ENCODE measurements around the gene MFAP3L. TPM values are rescaled to one million over a fixed set of nuclear protein-coding genes. Genes with fewer than 3 reads are reported as not detected.

The MFAP3L gene
- polyA plus RNA-seq, 3 donors: 19.4 to 25.9 (median 22.9) TPM

DNA sequence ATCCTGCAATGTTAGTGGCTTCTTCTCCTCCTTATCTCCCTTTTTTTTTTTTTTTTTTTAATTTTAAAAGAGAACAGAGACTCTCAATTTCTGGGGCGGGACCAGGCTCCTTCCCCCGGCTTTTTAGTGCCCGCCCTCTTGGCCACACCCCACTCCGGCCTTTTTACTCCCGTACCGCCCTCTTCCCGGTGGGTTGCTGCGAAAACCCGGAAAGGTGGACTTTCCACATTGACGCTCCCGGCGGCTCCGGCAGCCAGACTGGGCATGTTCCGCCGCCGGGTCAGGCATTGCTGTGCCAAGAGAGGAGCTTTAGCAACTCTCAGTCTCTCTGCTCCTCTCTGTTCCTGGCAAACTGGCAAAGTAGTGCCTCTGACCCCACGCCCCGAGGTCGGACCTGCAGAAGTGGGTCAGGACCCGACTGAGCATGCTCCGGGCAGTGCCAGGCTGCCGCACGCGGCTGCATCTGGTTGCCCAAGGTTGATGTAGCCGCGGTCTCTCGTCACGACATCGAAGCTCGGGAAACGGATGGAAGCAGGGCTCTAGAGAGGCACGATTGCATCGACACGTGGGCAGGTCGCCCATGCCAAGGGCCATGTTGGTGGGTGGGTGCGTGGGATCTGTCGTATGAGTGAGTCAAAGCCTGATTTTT lies 1.1 kb upstream of the MFAP3L start:
- peak; percentile 96 for DNase-seq

DNA sequence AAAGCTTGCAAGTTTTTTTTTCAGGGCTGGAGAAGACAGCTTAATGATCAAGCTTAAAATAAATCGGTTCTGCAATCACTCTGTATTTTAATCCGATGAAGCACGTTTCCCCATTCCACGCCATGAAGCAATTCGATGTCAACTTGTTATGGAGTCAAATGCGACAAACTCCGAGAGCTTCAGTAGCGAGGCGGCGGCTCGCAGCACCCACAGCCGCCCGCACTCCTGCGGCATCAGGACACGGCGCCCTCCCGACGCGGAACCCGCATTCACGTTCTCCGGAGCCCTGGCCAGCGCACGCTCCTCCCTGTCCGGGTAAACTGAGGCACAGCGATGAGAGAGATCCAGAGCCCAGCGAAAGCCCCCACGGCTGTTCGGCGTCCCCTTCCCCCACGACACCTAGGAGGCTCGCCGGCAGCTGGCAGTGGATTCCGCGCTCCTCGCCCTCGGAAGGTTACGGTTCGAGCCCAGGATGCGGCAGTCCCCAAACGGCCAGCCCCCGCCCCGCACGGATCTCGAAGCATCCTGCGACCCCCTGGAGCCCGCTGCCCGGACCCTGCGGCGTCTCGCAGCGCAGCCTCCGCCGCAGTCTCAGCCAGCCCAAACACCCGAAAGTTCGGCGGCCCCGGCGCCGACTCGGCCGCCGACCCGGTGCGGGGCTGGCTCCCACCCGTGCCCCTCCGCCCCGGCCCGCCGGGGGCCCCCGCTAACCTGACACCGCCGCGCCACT lies 507 bp downstream of the MFAP3L start:
- DNase-seq: no peak

DNA sequence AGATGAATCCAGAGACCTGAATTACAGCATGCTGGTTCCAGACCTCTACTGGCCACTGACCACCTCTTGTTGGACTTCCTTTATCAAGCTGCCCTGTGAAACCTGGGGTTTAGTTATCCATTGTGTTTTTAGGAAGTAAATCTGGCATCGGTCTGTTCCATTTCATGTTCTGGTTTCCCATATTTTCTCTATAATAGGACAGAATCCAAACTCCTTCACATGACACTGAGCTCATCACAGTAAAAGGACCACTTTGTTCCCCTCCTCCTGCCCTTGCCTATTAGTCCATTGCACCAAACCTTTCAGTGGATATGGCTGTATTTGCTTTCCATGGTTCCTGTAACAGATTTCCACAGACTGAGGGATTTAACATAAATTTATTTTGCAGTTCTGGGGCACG lies 4.0 kb downstream of the MFAP3L start:
- DNase-seq: no peak

DNA sequence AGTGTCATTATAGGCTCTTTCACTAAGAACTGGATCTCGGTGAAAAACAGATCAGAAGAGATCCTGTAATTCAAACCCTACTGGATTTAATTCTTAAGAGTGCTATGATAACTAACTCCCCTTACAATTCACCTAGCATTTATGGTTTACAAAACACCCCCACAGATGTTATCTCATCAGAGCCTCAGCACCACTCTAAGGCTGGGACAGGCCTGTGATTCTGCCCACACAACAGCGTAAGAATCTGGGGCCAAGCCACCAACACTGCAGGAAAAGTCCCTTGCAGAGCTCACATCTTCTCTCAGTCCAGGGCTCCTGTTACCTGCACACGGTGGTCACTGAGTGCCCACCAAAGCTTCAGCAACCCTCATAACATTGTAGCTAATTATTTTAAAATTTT lies 8.9 kb downstream of the MFAP3L start:
- DNase-seq: no peak

GRCh38 chr4:170015285-170015684 lies 10.9 kb downstream of the MFAP3L start:
- DNase-seq: no peak

- DNase-seq: no peak
Observed at GRCh38 chr4:170014359-170015011, 11.7 kb downstream of the MFAP3L start.

- DNase-seq: no peak
Observed at GRCh38 chr4:170012629-170012958, 13.6 kb downstream of the MFAP3L start.

DNA sequence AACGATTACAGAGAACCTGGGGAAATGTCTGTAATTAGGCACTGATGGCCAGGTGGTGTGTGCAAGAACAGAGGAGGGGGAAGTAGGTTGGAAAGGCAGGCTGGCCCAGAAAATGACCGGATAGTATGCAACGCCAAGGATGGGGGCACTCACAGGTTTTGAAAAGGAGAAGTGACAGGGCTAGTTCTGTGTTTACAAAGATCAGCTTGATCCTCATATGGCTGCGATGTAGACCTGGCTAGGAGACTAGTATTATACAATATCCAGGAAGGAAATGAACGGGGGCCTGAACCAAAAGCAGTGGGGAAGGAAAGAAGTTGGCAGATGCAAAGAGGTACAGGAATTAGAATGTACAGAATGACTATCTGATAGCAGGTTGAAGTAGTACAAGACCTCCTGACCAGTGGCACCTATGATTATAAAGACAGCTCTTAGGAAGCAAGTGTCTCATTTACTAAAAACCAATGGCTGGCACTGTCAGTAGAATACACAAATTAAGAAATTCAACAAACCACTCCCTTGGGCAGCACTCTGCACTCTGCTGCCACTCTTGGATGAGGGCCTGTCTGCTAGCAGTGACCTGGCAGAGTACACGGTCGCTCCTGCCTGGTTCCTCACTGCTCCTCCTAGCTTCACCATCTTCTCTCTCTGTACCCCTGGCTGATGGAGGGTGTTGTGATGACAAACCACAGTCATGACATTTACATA lies 14.1 kb downstream of the MFAP3L start:
- no peak for DNase-seq

- no peak for DNase-seq
Observed at GRCh38 chr4:170009291-170009690, 16.9 kb downstream of the MFAP3L start.

DNA sequence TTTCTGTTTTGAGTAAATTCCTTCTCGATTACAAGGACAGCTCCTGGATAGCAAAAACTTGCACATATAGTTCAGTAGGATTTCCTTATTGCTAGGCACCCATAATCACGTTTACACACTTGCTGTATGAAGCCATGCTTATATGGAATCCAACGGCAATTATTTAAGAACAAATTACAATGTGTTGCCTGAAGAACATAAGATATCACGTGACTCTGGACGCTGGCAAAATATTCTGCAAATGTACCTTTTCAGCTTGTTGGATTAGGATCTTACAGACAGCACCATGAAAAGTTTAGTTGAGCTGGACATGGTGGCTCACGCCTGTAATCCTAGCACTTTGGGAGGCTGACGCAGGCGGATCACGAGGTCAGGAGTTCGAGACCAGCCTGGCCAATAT lies 17.4 kb downstream of the MFAP3L start:
- DNase-seq: no peak

DNA sequence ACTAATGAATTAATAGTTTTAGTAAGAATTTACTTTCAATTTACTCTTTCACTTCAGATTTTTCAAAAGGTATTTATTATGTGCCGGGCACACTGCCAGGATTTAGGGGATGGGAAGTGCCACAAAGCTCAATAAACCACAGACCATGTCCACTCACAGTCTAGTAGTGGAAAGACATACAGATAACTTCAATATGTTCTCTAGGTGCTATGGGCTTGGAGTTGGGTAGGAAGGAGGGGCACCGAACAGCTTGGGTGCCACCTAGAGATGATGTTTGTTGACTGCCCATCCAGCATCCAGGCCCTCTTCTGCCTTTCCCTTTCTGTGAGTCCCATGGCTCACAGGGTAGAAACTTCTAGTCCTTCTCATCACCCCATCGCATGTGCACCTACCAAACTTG lies 17.8 kb downstream of the MFAP3L start:
- no peak for DNase-seq

DNA sequence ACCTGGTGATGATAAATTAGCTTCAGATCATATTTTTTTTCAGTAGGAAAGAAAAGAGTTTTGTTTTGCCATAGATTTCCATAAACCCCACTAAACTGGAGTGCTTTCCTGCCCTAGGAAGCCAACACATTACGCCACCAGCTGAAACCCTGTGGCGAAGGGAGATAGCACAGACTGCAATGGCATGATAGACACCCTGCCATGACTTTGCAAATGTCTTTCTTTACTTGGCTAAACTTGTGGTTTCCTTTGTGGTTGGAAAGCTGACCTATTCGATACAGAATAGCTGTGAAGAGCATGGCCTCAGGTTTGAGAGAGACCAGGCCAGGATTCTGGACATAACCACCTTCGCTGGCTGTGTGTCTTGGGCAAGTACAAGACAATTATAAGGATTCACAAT lies 19.1 kb downstream of the MFAP3L start:
- DNase-seq: no peak

GRCh38 chr4:170005472-170005871 lies 20.7 kb downstream of the MFAP3L start:
- peak; percentile 42 for DNase-seq

- no peak for DNase-seq
Observed at GRCh38 chr4:170004651-170005295, 21.4 kb downstream of the MFAP3L start.

GRCh38 chr4:170003071-170004070 lies 22.8 kb downstream of the MFAP3L start:
- DNase-seq: no peak

DNA sequence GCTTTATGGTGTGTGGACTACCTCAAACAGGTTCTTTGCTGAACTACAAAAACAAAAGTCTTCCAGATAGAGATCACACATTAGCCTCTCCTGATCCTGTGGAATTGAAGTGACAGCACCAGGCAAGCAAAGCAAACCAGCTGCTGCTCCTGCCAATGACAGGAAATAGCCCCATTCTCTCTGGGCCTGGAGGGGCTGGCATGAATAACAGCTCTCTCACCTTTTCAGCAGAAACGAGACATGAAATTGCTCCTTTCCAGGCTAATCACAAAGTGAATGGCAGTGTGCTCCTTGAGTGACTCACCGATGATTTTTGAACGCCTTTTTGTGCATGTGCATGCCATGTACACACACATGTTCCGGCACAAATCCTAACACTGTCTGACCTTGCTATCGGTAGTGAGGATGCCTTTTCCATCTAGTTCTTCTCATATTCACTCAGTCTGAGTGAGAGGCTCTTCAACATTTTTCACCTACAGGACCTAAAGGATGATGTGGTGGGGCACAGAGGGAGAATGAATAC lies 24.4 kb downstream of the MFAP3L start:
- no peak for DNase-seq

DNA sequence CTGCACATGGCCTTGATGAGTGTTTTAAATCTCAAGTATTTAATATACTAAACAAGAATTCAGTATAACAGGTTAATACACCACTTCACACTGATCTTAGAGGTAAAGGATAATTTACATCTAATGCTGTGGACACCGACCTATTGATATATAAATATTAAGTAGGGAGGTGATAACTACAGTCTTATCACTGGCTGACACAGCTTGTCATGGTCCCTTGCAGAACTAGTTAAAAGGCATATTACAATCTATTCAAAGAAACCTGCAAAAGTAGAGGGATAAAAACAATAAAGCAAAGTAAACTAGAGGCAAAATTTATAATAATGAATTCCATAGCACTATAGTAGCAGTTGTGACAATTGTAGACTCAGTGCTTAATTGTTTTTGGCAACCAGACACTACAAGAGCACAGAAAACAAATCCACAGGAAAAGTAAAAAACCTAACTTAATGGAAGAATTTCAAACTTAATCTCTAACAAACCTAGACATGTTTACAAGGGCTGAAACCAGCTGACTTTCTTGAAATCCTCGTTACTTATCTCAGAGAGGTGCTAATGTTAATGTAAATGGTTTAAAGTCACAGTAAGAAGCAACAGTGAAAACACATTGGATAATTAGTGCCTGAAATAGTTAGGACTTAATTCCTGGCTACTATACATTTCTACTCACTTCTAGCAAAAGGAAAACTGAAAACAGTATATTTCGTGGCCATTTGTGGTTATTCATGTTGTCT lies 25.0 kb downstream of the MFAP3L start:
- DNase-seq: no peak

GRCh38 chr4:169999923-170000322 lies 26.3 kb downstream of the MFAP3L start:
- DNase-seq: no peak

DNA sequence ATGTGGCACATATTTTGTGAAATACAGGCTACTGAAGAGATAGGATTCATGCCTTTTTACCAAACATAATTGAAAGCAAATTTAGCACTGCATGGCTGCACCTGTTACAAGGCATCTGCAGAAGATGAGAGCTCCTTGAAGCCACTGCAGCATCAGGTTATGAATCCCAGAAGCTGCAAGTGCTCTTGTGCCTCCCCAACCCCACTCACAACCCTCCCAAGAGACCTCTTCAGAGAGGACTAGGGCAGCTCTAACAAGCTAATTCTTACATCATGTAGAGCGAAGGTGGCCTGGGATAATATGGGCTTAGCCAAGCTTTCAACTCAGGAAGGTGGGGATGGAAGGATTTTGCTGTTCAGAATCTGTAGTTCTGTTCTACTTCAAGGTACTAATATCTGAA lies 27.2 kb downstream of the MFAP3L start:
- no peak for DNase-seq

All from renal pelvis (tissue), 4 donors.